ENCODE results near the gene ASPHD2. TPM values are rescaled to one million over a fixed set of nuclear protein-coding genes. Genes with fewer than 3 reads are reported as not detected.
"Not testable (repeated sequence)": the region's sequence is repeated elsewhere in the genome, so short reads cannot be mapped to it uniquely, and the experiment has no call there.

ASPHD2 gene, protein sequence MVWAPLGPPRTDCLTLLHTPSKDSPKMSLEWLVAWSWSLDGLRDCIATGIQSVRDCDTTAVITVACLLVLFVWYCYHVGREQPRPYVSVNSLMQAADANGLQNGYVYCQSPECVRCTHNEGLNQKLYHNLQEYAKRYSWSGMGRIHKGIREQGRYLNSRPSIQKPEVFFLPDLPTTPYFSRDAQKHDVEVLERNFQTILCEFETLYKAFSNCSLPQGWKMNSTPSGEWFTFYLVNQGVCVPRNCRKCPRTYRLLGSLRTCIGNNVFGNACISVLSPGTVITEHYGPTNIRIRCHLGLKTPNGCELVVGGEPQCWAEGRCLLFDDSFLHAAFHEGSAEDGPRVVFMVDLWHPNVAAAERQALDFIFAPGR
- polyA plus RNA-seq (ENCODE audit: insufficient read length in 3 of 3) = 1 to 10 TPM; 3.4 to 4.0 (median 3.7) TPM

DNA sequence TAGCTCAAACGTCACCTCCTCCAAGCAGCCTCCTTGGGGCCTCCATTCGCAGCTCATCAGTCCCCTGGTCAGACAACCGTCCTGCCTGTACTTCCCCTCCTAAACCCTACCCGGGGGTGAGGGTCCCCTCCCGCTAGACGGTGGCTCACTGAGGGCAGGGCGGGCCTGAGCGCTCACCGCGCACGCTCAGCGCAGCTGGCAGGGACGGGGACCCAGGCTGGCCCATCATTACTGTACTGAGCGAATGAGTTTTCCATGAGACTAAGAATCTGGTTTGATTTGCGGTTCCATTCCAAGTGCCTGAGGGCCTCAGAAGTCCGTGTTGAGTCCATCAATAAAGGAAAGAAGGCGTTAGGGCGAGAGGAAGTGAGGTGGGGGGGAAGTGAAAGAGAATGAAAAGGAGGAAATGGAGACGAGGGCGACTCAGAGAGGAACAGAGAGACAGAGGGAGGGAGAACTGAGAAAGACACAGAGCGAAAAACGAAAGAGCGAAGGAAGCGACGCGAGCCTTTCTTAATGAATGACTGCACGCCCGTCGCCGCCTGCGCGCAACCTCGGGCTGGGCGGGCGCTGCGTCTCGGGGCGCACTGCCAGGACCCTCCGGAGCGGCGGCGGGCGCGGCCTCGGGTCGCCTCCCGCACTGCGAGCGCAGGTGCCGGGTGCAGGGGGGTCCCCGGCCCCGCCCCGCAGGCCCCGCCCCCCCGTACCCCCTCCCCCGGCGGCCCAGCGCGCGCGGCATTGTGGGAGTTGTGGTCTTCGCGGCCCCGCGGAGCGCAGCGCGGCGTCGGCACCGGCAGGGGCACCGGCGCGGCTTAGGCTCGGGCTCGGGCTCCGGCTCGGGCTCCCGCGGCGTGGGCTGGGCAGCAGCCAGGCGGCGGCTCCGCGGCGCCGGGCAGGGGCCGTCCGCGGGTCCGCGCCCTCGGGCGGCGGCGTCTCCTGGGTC is at the start of gene ASPHD2:
Gene ASPHD2 (plus strand): TSS at position 746 of the 943 bp plus-strand sequence. CDS start 4,356 bp downstream, outside the sequence.
- peak in 2 of 3 donors; percentile 33 for DNase-seq (ENCODE audit: low read depth in 3 of 3, low spot score in 2 of 3)

GRCh38 chr22:26380072-26380830 is 48.8 kb upstream of the ASPHD2 start:
- DNase-seq (ENCODE audit: low read depth in 3 of 3, low spot score in 2 of 3) = no peak

DNA sequence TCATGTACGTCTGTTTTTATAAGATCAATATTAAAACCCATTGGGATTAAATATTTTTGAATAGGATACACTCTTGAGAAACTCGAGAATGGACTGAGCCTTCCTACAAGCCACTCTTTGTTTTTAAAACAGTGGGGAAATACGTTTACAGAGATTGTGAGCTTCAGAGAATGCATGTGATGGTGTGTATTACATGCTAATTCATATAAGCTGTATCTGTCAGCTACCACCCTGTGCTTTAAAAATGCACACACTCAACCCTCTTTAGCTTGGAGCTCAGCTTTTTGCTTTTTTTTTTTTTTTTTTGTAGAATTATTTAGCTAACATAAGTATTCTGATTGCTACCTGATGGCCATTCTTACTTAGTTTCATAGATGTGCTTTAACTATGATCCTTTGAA is 46.3 kb upstream of the ASPHD2 start:
- DNase-seq (ENCODE audit: low read depth in 3 of 3, low spot score in 2 of 3) = no peak

DNA sequence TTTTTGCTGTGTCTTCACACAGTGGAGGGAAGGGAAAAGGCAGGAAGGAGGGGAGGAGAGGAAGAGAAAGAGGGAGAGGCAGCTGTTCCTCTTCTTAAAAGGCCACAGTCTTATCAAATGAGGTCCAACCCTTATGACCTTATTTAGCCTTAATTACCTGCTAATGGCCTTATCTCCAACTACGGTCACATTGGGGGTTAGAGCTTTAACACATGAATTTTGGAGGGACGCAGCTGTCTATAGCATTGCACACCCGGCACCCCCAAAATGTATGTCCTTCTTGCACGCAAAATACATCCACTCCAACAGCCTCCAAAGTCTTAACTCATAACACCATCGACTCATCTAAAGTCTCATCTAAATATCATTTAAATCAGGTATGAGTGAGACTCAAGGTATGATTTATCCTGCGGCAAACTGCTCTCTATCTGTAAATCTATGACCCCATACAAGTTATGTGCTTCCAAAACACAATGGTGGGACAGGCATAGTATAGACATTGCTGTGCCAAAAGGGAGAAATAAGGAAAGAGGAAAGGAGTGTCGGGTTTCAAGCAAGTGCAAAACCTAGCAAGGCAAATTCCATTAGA is 45.0 kb upstream of the ASPHD2 start:
- no peak for DNase-seq (ENCODE audit: low read depth in 3 of 3, low spot score in 2 of 3)

GRCh38 chr22:26385164-26385563 is 43.9 kb upstream of the ASPHD2 start:
- no peak for DNase-seq (ENCODE audit: low read depth in 3 of 3, low spot score in 2 of 3)

- no peak for DNase-seq (ENCODE audit: low read depth in 3 of 3, low spot score in 2 of 3)
Observed at GRCh38 chr22:26389125-26389524, 39.9 kb upstream of the ASPHD2 start.

GRCh38 chr22:26391091-26391490 is 38.0 kb upstream of the ASPHD2 start:
- no peak for DNase-seq (ENCODE audit: low read depth in 3 of 3, low spot score in 2 of 3)

GRCh38 chr22:26391623-26392022 is 37.4 kb upstream of the ASPHD2 start:
- DNase-seq (ENCODE audit: low read depth in 3 of 3, low spot score in 2 of 3) = no peak

DNA sequence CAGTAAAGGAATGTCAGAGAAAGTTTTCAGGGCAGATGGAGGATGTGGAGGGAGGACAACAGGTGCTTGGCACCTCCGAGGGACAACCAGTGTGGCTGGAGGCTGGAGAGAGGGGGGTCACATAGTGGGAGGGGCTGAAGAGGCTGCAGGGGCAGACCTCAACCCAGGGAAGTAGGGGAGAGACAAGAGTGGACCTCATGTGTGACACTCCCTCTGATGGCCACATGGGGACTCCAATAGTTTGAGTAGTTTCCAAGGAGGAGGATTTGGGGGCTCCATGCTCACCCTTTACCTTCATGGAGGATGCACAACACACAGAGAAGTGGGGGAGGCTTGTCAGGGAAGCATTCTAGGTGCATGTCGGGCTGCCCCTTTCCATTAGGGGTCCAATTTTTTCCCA is 35.1 kb upstream of the ASPHD2 start:
- no peak for DNase-seq (ENCODE audit: low read depth in 3 of 3, low spot score in 2 of 3)

DNA sequence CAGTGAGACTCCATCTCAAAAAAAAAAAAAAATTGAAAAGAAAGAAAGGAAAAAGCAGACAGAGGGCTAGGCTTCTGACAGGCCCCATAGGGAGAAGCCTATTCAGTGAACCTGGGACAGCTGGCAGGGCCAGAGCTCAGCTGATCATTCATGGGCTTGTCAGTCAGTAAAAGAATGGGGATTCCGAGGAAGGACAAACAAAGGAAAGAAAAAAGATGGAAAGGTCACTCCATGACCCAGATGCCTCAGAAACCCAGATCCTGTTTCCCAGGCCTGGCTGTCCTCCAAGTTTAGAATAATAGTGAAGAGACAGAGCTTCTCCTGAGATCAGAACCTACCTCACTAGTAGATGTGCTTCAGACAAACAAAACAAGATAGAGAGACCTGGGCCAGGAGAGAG is 34.3 kb upstream of the ASPHD2 start:
- no peak for DNase-seq (ENCODE audit: low read depth in 3 of 3, low spot score in 2 of 3)

GRCh38 chr22:26395926-26396325 is 33.1 kb upstream of the ASPHD2 start:
- no peak for DNase-seq (ENCODE audit: low read depth in 3 of 3, low spot score in 2 of 3)

DNA sequence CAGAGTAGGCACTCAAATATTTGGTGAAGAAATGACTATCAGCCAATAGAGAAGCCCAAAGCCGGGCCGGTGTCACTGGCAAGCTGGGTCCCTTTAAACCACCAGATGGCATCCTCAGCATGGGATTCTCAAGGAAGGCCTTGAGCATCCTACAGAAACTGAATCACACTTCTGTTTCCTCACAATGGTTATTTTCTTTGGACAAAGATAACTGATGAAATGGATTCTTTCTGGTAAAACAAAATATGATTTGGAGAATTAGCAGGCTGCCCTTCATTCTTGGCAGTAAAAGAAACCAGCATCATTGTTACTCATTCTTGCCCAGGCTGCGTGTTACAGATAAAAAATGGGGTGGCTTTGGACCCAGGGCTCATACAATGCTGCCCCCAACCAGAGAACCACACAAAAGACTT is 30.3 kb upstream of the ASPHD2 start:
- DNase-seq (ENCODE audit: low read depth in 3 of 3, low spot score in 2 of 3) = no peak

- DNase-seq (ENCODE audit: low read depth in 3 of 3, low spot score in 2 of 3) = no peak
Observed at GRCh38 chr22:26399289-26399688, 29.8 kb upstream of the ASPHD2 start.

DNA sequence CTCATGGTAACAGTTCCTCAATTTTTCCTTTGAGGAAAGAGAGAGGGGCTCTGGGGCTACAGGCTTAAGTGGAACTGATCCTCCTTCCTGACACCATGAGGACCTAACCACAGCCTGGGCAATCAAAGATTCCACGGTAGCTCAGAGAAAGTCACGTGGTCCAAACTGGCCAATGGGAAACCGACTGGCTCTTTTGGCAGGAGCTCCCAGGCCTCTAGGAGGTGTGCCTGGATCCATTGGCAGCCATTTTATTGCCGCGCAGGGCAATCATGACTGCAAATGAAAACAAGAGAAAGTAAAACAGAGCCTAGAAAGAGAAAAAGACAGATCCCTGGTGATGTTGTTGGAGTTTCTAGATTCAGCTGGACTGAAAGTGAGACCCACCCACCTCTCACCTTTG is 27.3 kb upstream of the ASPHD2 start:
- DNase-seq (ENCODE audit: low read depth in 3 of 3, low spot score in 2 of 3) = no peak

GRCh38 chr22:26404851-26405421 is 24.1 kb upstream of the ASPHD2 start:
- DNase-seq (ENCODE audit: low read depth in 3 of 3, low spot score in 2 of 3) = no peak

- no peak for DNase-seq (ENCODE audit: low read depth in 3 of 3, low spot score in 2 of 3)
Observed at GRCh38 chr22:26406118-26406517, 22.9 kb upstream of the ASPHD2 start.

DNA sequence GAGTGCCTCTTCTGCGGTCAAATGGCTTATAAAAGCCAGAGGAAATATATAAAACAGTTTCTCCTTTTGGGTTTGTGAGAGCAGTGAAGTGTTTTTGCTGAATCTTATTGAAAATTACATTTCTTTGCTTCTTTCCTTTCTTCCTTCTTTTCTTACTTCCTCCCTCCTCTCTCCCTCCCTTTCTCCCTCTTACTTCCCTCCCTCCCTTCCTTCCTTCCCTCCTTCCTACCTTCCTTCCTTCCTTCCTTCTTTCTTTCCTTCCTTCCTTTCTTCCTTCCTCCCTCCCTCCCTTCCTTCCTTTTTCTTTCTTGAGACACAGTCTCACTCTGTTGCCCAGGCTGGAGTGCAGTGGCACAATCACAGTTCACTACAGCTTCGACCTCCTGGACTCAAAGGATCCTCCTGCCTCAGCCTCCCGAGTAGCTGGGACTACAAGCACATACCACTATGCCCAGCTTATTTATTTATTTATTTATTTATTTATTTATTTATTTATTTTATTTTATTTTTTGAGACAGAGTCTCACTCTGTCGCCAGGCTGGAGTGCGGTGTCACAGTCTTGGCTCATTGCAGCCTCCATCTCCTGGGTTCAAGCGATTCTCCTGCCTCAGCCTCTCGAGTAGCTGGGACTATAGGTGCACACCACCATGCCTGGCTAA is 20.4 kb upstream of the ASPHD2 start:
- DNase-seq (ENCODE audit: low read depth in 3 of 3, low spot score in 2 of 3) = not testable (repeated sequence)

DNA sequence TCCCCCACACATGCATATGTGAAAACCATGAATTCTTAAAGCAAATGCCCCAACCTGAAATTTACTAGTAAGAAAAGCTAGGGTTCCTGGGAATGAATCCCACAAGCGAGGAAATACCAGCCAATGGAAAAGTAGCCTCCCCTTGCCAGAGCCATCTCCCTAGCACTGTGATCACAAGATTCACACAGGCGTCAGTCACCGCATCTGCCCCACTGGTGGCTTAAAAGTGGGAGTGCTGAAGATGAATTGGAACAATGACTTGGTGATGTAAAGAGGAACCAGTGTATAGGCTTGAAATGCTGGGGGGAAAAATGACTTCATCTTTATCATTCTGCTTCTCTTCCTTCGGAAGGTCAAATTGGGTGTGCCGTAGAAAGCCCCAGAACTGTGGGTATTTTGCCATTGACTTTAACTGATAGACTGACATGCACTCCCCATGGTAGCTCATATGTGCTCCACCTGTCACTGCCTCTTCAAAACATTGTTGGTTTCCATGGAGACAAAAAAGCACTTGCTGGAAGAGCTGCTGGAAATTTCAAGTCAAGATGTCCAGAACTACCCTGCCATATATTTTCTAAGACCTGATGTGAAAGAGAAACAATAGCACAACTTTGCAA is 19.2 kb upstream of the ASPHD2 start:
- no peak for DNase-seq (ENCODE audit: low read depth in 3 of 3, low spot score in 2 of 3)

- DNase-seq (ENCODE audit: low read depth in 3 of 3, low spot score in 2 of 3) = no peak
Observed at GRCh38 chr22:26410386-26410785, 18.7 kb upstream of the ASPHD2 start.
